GM21390 (cell line): ENCODE results near the gene DOCK4.

Source experiments
- ATAC-seq: cut with Tn5 transposase; IDR thresholded peaks from one replicate; pipeline ENCODE4 v1.9.1; 2021; ENCODE audit not compliant: unreplicated experiment

DOCK4 gene

GRCh38 chr7:111697771-111698170 lies 508.4 kb downstream of the DOCK4 start:
- no peak for ATAC-seq

GRCh38 chr7:111694376-111694775 lies 511.8 kb downstream of the DOCK4 start:
- no peak for ATAC-seq

- no peak for ATAC-seq
Measured at GRCh38 chr7:111690364-111691111, 515.7 kb downstream of the DOCK4 start.

- ATAC-seq = no peak
Measured at GRCh38 chr7:111685349-111685748, 520.9 kb downstream of the DOCK4 start.

GRCh38 chr7:111682588-111683340 lies 523.4 kb downstream of the DOCK4 start:
- no peak for ATAC-seq

GRCh38 chr7:111681242-111681641 lies 525.0 kb downstream of the DOCK4 start:
- ATAC-seq = no peak

GRCh38 chr7:111678986-111679385 lies 527.2 kb downstream of the DOCK4 start:
- ATAC-seq = no peak

- ATAC-seq = no peak
Measured at GRCh38 chr7:111678281-111678680, 527.9 kb downstream of the DOCK4 start.

- no peak for ATAC-seq
Measured at GRCh38 chr7:111677848-111678247, 528.4 kb downstream of the DOCK4 start.

- no peak for ATAC-seq
Measured at GRCh38 chr7:111676811-111677210, 529.4 kb downstream of the DOCK4 start.
